SIG-M5 treated with dmso at 0.1 percent for 504 hours (cell line): ENCODE data around the gene DAZ3.
"Not testable (repeated sequence)": the region's sequence is repeated elsewhere in the genome, so short reads cannot be mapped to it uniquely, and the experiment has no call there.

Experiments
- DNase-seq: peaks from one replicate; lab custom pipeline; 2025; ENCODE audit not compliant: unreplicated experiment; lab: John Stamatoyannopoulos, UW

DAZ3 gene, protein sequence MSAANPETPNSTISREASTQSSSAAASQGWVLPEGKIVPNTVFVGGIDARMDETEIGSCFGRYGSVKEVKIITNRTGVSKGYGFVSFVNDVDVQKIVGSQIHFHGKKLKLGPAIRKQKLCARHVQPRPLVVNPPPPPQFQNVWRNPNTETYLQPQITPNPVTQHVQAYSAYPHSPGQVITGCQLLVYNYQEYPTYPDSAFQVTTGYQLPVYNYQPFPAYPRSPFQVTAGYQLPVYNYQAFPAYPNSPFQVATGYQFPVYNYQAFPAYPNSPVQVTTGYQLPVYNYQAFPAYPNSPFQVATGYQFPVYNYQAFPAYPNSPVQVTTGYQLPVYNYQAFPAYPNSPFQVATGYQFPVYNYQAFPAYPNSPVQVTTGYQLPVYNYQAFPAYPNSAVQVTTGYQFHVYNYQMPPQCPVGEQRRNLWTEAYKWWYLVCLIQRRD

DNA sequence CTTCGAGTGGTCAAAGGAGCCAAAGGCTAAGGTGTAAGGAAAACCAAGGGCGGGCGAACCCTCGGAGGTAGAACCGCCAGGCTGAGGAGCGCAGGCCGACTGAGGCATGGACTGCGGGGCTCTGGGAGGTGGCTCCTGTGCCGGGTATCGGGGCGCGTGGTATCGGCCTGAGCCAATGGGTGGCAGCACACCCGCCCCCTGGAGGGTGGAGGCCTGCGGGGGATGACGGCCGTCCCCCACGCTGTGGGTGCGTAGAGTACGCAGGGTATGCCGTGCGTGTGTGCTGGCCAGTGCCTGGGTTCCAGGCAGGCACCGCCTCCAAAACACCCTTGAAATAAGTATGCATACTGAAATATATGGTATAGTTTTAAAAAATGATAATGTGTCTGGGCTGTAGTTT is at the start of gene DAZ3:
TSS of gene DAZ3 (minus strand) at position 101 of the 400 bp plus-strand sequence. CDS start 208 bp downstream, outside the sequence.
- not testable (repeated sequence) for DNase-seq

DNA sequence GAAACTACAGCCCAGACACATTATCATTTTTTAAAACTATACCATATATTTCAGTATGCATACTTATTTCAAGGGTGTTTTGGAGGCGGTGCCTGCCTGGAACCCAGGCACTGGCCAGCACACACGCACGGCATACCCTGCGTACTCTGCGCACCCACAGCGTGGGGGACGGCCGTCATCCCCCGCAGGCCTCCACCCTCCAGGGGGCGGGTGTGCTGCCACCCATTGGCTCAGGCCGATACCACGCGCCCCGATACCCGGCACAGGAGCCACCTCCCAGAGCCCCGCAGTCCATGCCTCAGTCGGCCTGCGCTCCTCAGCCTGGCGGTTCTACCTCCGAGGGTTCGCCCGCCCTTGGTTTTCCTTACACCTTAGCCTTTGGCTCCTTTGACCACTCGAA is 20.4 kb upstream of the DAZ3 start, which contains the start of gene DAZ4:
TSS of gene DAZ4 (plus strand) at position 301 of the 400 bp plus-strand sequence. CDS start 208 bp downstream, outside the sequence.
- not testable (repeated sequence) for DNase-seq

DNA sequence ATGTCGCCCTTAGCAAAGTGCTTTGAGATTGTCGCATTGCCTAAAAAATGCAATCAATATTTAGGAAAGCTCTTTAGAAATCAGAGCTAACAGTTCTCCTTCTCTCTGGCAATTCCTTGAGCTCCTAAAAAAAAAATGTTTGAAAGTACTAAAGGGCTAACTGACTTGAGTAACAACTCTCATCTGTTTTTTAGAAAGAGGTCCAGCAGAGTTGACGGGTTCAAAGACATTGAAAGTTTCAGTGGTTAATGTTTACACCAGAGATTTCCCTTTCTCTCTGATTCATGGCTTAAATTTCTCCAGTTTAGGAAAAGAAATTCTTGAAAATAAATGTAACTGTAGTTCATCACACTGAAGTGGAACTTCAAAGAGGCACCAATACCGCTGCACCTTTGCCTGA is 11.9 kb upstream of the DAZ3 start:
- DNase-seq = not testable (repeated sequence)

DNA sequence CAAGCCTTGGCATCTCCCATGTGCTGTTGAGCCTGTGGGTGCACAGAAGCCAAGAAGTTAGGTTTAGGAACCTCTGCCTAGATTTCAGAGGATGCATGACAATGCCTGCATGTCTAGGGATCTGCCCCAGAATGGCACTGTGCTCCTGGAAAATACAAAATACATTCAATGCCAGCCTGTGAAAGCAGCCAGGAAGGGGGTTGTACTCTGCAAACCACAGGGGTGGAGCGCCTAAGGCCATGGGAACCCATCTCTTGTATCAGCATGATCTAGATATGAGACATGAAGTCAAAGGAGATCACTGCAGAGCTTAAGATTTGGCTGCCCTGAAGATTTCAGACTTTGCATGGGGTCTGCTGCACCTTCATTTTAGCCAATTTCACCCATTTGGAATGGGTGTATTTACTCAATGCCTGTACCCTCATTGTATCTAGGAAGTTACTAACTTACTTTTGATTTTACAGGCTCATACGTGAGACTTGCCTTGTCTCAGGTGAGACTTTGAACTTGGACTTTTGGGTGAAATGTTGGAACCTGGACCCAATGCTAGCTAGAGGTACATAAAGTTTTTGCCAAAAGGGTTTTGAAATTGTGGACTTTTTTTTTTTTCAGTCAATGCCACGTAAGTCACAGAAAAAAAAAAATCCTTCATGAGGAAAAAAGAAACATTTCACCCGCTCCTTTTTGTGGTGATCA is 11.1 kb upstream of the DAZ3 start:
- DNase-seq = not testable (repeated sequence)

DNA sequence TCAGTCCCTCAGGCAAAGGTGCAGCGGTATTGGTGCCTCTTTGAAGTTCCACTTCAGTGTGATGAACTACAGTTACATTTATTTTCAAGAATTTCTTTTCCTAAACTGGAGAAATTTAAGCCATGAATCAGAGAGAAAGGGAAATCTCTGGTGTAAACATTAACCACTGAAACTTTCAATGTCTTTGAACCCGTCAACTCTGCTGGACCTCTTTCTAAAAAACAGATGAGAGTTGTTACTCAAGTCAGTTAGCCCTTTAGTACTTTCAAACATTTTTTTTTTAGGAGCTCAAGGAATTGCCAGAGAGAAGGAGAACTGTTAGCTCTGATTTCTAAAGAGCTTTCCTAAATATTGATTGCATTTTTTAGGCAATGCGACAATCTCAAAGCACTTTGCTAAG is 8.6 kb upstream of the DAZ3 start:
- not testable (repeated sequence) for DNase-seq
